Esophagus (tissue), 2 donors: ENCODE measurements around the gene SPRYD3. TPM values are rescaled to one million over a fixed set of nuclear protein-coding genes. Genes with fewer than 3 reads are reported as not detected.
"Not testable (repeated sequence)": the region's sequence is repeated elsewhere in the genome, so short reads cannot be mapped to it uniquely, and the experiment has no call there.

ENCODE experiments used
- H3K27ac ChIP-seq, 2 donors: one replicate each; pipeline ENCODE4 v1.5.1; 2013; ENCODE audit warnings: low read depth in 2 of 2, mild to moderate bottlenecking in 2 of 2, inconsistent platforms in 1 of 2, low read length in 1 of 2, moderate library complexity in 1 of 2
- H3K27me3 ChIP-seq, 2 donors: one replicate each; pipeline ENCODE4 v1.6.1; 2013; ENCODE audit warnings: low read length in 2 of 2, control low read depth in 1 of 2, mild to moderate bottlenecking in 1 of 2; ENCODE audit not compliant: insufficient read depth in 2 of 2, control insufficient read depth in 1 of 2
- H3K36me3 ChIP-seq, 2 donors: one replicate each; pipeline ENCODE4 v1.6.1; 2013; ENCODE audit warnings: low read length in 1 of 2; ENCODE audit not compliant: control insufficient read depth in 2 of 2, insufficient read depth in 2 of 2
- H3K4me1 ChIP-seq, 2 donors: one replicate each; pipeline ENCODE4 v1.6.1; 2013; ENCODE audit warnings: low read length in 1 of 2; ENCODE audit not compliant: control insufficient read depth in 2 of 2, insufficient read depth in 2 of 2
- H3K4me3 ChIP-seq, 2 donors: one replicate each; pipeline ENCODE4 v1.5.1; 2013; ENCODE audit warnings: low read length in 2 of 2, mild to moderate bottlenecking in 2 of 2, low read depth in 1 of 2, moderate library complexity in 1 of 2
- H3K9me3 ChIP-seq, 2 donors: one replicate each; pipeline ENCODE4 v1.6.1; 2013; ENCODE audit warnings: mild to moderate bottlenecking in 2 of 2, low read depth in 1 of 2, low read length in 1 of 2, moderate library complexity in 1 of 2; ENCODE audit not compliant: control insufficient read depth in 2 of 2, insufficient read depth in 1 of 2
- WGBS, 2 donors: extraction: QIAGEN DNeasy Blood & Tissue Kit; methylation state at CpG; one replicate each; pipeline ENCODE4 v1.1.7; 2013; 5-methylcytosine and 5-hydroxymethylcytosine counted together
- polyA plus RNA-seq, 2 donors: library from polyadenylated mRNA; stranded (reverse); fragments of 200-250 nt; gene quantifications; one replicate each; pipeline ENCODE4 v1.2.3, GENCODE V29; 2013
- donor health status: healthy with polysubstance abuse.
- donor health status: Bipolar disorder and iron deficiency.

The SPRYD3 gene
- polyA plus RNA-seq, 2 donors = 16.1 to 24.1 TPM

DNA sequence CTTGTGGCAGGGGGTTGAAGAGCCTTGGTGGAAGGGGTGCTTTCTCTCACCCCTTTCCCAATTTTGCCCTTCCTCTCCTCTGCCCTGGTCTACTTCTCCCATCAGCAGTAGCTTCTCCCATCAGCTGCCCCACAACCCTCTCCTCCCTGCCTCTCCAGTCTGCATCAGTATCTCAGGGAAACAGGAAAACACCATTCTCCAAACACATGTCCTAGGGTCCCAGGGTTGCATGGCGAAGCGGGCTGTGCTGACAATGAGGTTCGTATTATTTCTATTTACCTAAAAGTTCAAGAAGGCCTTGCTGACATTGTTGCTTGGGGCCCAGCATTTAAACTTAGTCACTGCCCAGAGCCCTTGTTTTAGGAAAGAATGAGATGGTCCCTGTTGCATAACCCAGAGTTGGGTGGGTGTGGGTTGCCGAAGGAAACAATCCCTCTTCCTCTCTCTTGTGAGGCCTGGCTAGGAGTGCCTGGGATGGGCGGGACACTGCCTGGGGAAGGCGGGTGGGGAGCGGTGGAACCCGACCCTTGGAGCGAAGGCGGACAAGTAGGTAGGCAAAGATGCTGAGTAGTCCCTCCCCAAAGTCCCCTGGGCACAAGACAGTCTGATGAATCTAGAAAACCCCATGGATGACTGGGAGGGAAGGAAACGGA, 17.0 kb upstream of the SPRYD3 start:
- 48 to 49% methylated on average over 11 of the region's 11 CpGs for WGBS, 2 donors
- H3K27me3 ChIP-seq = no peaks in the 10 kb centered on the region
- H3K9me3 ChIP-seq = no peaks in the 10 kb centered on the region
- H3K4me3 ChIP-seq = no peak overlapping the region
- no peaks in the 10 kb centered on the region for H3K36me3 ChIP-seq
- H3K4me1 ChIP-seq = peaks cover 0 to 13% of the 10 kb centered on the region in 2 donors
- H3K27ac ChIP-seq = peak overlapping the region; percentile 81 to 86

- WGBS, 2 donors = 97% methylated on average over 3 of the region's 3 CpGs
- H3K4me1 ChIP-seq = peaks cover 0 to 13% of the 10 kb centered on the region in 2 donors
- not testable (repeated sequence) for H3K27ac ChIP-seq, H3K4me3 ChIP-seq, H3K36me3 ChIP-seq, H3K27me3 ChIP-seq, H3K9me3 ChIP-seq
These were observed 16.4 kb upstream of the SPRYD3 start for GRCh38 chr12:53095596-53095895.

DNA sequence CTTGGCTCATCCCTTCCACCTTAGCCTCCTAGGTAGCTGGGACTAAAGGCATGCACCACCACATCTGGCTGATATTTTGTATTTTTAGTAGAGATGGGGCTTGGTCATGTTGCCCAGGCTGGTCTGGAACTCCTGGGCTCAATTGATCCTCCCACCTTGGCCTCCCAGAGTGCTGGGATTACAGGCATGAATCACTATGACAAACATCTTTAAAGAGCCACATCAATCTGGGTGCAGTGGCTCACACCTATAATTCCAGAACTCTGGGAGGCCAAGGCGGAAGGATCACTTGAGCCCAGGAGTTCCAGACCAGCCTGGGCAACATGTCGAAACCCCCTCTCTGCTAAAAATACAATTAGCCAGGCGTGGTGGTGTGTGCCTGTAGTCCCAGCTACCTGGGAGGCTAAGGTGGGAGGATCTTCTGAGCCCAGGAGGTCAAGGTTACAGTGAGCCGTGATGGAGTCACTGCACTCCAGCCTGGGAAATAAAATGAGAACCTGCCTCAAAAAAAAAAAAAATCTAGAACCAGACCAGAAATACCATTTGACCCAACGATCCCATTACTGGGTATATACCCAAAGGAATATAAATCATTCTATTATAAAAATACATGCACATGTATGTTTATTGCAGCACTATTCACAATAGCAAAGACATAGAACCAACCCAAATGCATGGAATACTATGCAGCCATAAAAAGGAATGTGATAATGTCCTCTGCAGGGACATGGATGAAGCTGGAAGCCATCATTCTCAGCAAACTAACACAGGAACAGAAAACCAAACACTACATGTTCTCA, 15.8 kb upstream of the SPRYD3 start:
- WGBS, 2 donors = 90 to 91% methylated on average over 5 of the region's 5 CpGs
- H3K36me3 ChIP-seq, H3K27me3 ChIP-seq, H3K4me3 ChIP-seq, H3K9me3 ChIP-seq: not testable (repeated sequence)
- H3K27ac ChIP-seq = peak overlapping the region in 1 of 2 donors; percentile 9
- peaks cover 0 to 13% of the 10 kb centered on the region in 2 donors for H3K4me1 ChIP-seq

DNA sequence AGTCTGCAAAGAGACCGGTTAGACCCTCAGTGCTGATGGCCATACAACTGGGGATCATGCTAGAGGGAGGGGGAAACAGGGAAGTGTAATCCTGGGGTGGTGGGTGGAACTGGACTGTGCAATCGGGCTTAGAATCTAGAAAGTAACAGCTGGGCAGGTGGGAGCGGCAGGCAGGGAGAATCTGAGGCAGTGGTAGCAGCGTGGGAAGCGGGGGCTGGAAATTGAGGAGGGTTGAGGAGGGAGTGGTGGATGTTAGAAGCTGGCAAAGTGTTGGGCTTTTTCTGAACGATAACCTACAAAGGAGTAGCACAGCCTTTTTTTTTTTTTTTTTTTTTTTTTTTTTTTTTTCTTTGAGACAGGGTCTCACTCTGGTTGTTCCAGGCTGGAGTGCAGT, 15.2 kb upstream of the SPRYD3 start:
- Histone ChIP-seq H3K36me3 (no peaks in the 10 kb centered on the region), H3K4me1 (peaks cover 0 to 13% of the 10 kb centered on the region in 2 donors), H3K9me3 (no peaks in the 10 kb centered on the region), H3K27ac (peak overlapping the region in 1 of 2 donors; percentile 8), H3K27me3 (no peaks in the 10 kb centered on the region), H3K4me3 (no peak overlapping the region)
- 79 to 80% methylated on average over 6 of the region's 6 CpGs for WGBS, 2 donors

- H3K4me1 ChIP-seq = peaks cover 0 to 9% of the 10 kb centered on the region in 2 donors
- H3K36me3 ChIP-seq = no peaks in the 10 kb centered on the region
- no peak overlapping the region for H3K4me3 ChIP-seq
- WGBS, 2 donors = 67% methylated on average over 6 of the region's 6 CpGs
- no peaks in the 10 kb centered on the region for H3K9me3 ChIP-seq
- H3K27ac ChIP-seq = peak overlapping the region in 1 of 2 donors; percentile 8
- H3K27me3 ChIP-seq = no peaks in the 10 kb centered on the region
These were observed 14.7 kb upstream of the SPRYD3 start for GRCh38 chr12:53093777-53094393.

DNA sequence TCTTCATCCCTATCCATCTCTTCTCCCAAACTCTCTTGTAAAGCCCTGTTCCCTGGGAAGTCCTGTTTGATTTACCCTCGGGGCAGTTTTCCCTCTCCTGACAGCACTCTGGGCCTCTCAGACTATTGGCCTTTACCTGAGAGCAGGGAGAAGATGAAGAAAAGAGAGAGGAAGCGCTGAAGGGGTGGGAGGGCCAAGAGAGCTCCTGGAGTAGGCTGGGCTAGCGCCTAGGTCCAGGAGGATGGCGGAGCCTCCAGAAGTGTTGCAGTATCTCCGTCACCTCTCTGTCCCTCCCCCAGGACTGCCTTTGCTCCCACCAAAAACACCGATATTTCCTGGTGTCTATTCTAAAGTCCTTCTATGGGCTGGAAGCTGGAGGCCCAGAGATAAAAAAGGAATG, 12.6 kb upstream of the SPRYD3 start:
- Histone ChIP-seq H3K27me3 (no peaks in the 10 kb centered on the region), H3K4me3 (no peak overlapping the region), H3K9me3 (no peaks in the 10 kb centered on the region), H3K27ac (no peak overlapping the region), H3K36me3 (no peaks in the 10 kb centered on the region), H3K4me1 (no peaks in the 10 kb centered on the region)
- WGBS, 2 donors = 86 to 87% methylated on average over 6 of the region's 6 CpGs

GRCh38 chr12:53090554-53090953, 11.4 kb upstream of the SPRYD3 start:
- WGBS, 2 donors = 71 to 73% methylated on average over 2 of the region's 2 CpGs
- Histone ChIP-seq H3K4me1 (no peaks in the 10 kb centered on the region), H3K4me3 (no peak overlapping the region), H3K36me3 (no peaks in the 10 kb centered on the region), H3K27ac (no peak overlapping the region), H3K9me3 (no peaks in the 10 kb centered on the region), H3K27me3 (no peaks in the 10 kb centered on the region)

DNA sequence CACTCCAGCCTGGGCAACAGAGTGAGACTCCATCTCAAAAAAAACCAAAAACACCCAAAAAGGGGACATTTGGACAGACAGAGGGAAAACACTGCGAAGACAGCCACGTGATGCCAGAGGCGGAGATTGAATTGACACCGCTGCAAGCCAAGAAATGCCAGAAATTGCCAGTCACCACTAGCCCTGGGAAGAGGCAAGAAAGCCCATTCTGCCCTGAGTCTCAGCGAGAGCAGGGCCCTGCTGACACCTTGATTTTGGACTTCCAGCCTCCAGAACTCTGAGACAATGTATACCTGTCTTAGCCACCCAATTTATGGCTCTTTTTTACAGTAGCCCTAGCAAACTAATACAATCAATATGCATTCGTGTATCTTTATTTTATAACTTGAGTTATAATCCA, 10.9 kb upstream of the SPRYD3 start:
- Histone ChIP-seq H3K27ac (no peak overlapping the region), H3K36me3 (no peaks in the 10 kb centered on the region), H3K27me3 (no peaks in the 10 kb centered on the region), H3K9me3 (no peaks in the 10 kb centered on the region), H3K4me1 (no peaks in the 10 kb centered on the region), H3K4me3 (no peak overlapping the region)
- 93 to 95% methylated on average over 6 of the region's 6 CpGs for WGBS, 2 donors

- H3K27me3 ChIP-seq = no peaks in the 10 kb centered on the region
- H3K9me3 ChIP-seq = no peaks in the 10 kb centered on the region
- no peak overlapping the region for H3K27ac ChIP-seq
- H3K4me1 ChIP-seq = no peaks in the 10 kb centered on the region
- H3K36me3 ChIP-seq = no peaks in the 10 kb centered on the region
- H3K4me3 ChIP-seq = no peak overlapping the region
- 84 to 88% methylated on average over 3 of the region's 3 CpGs for WGBS, 2 donors
These were observed 7.2 kb upstream of the SPRYD3 start for GRCh38 chr12:53086361-53086760.
